Kidney tubule cell (primary cell): ENCODE measurements around the gene KRTAP10-10.
A peak's percentile ranks its signal among the peaks of the same experiment; 100 is the strongest.
"Not testable (repeated sequence)": the region's sequence is repeated elsewhere in the genome, so short reads cannot be mapped to it uniquely, and the experiment has no call there.

ENCODE experiments used
- DNase-seq: peaks from one replicate; pipeline ENCODE4 v3.0.0-alpha.2; 2018; ENCODE audit warnings: low spot score

The KRTAP10-10 gene

GRCh38 chr21:44637018-44637850, at the start of gene KRTAP10-10:
KRTAP10-10 (plus strand) TSS chr21:44637356; CDS start chr21:44637418, 62 bp downstream.
- no peak for DNase-seq

- DNase-seq = no peak
Observed at GRCh38 chr21:44589094-44589493, 48.1 kb upstream of the KRTAP10-10 start.

- no peak for DNase-seq
Observed at GRCh38 chr21:44589586-44590305, 47.4 kb upstream of the KRTAP10-10 start.

GRCh38 chr21:44590311-44590721, 46.8 kb upstream of the KRTAP10-10 start:
- no peak for DNase-seq

- not testable (repeated sequence) for DNase-seq
Observed at GRCh38 chr21:44590897-44591800, 46.0 kb upstream of the KRTAP10-10 start.

- DNase-seq = not testable (repeated sequence)
Observed at GRCh38 chr21:44591801-44592130, 45.4 kb upstream of the KRTAP10-10 start.

- no peak for DNase-seq
Observed at GRCh38 chr21:44592446-44593311, 44.5 kb upstream of the KRTAP10-10 start, which contains the start of gene KRTAP10-6. KRTAP10-6 (minus strand) TSS chr21:44592505; CDS start chr21:44592484, 21 bp downstream.

- DNase-seq = peak; percentile 65
Observed at GRCh38 chr21:44593598-44594405, 43.4 kb upstream of the KRTAP10-10 start.

- no peak for DNase-seq
Observed at GRCh38 chr21:44594406-44594916, 42.7 kb upstream of the KRTAP10-10 start.

- no peak for DNase-seq
Observed at GRCh38 chr21:44595524-44595923, 41.6 kb upstream of the KRTAP10-10 start.

- DNase-seq = peak; percentile 87
Observed at GRCh38 chr21:44596068-44596725, 41.0 kb upstream of the KRTAP10-10 start.

GRCh38 chr21:44598061-44598460, 39.1 kb upstream of the KRTAP10-10 start:
- DNase-seq = no peak

- DNase-seq = no peak
Observed at GRCh38 chr21:44599264-44600029, 37.7 kb upstream of the KRTAP10-10 start.

GRCh38 chr21:44600118-44600978, 36.8 kb upstream of the KRTAP10-10 start, which contains the start of gene KRTAP10-7:
KRTAP10-7 (plus strand) TSS chr21:44600597; CDS start chr21:44600622, 25 bp downstream.
- not testable (repeated sequence) for DNase-seq

- not testable (repeated sequence) for DNase-seq
Observed at GRCh38 chr21:44601091-44601490, 36.1 kb upstream of the KRTAP10-10 start.

GRCh38 chr21:44601596-44602462, 35.3 kb upstream of the KRTAP10-10 start:
- no peak for DNase-seq

- DNase-seq = no peak
Observed at GRCh38 chr21:44602463-44602850, 34.7 kb upstream of the KRTAP10-10 start.
